Fibroblast of mammary gland (primary cell): ENCODE results near the gene TTLL8.

Experiments used
- DNase-seq: peaks from one replicate; pipeline ENCODE4 v3.0.0-alpha.2; 2010; ENCODE audit warnings: low read depth
- H3K4me3 ChIP-seq: 2 replicates; pipeline ENCODE4 v1.5.1; 2011; ENCODE audit warnings: low read depth, mild to moderate bottlenecking, low read length, moderate library complexity; ENCODE audit not compliant: control insufficient read depth
- TF ChIP-seq, protein P1 (sequence below): conservative IDR thresholded peaks from 2 replicates; pipeline ENCODE4 v1.5.1; 2011; ENCODE audit warnings: low read depth, low read length, inconsistent platforms; ENCODE audit not compliant: control insufficient read depth, insufficient read depth

Gene TTLL8

GRCh38 chr22:50062509-50063135 lies 4.5 kb upstream of the TTLL8 start:
- no peak overlapping the region for H3K4me3 ChIP-seq
- TF ChIP-seq, protein P1, sequence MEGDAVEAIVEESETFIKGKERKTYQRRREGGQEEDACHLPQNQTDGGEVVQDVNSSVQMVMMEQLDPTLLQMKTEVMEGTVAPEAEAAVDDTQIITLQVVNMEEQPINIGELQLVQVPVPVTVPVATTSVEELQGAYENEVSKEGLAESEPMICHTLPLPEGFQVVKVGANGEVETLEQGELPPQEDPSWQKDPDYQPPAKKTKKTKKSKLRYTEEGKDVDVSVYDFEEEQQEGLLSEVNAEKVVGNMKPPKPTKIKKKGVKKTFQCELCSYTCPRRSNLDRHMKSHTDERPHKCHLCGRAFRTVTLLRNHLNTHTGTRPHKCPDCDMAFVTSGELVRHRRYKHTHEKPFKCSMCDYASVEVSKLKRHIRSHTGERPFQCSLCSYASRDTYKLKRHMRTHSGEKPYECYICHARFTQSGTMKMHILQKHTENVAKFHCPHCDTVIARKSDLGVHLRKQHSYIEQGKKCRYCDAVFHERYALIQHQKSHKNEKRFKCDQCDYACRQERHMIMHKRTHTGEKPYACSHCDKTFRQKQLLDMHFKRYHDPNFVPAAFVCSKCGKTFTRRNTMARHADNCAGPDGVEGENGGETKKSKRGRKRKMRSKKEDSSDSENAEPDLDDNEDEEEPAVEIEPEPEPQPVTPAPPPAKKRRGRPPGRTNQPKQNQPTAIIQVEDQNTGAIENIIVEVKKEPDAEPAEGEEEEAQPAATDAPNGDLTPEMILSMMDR: no peak
- DNase-seq: no peak

- TF ChIP-seq, protein P1: no peak
- no peak for DNase-seq
Measured at GRCh38 chr22:50061824-50062355, 3.8 kb upstream of the TTLL8 start.

DNA sequence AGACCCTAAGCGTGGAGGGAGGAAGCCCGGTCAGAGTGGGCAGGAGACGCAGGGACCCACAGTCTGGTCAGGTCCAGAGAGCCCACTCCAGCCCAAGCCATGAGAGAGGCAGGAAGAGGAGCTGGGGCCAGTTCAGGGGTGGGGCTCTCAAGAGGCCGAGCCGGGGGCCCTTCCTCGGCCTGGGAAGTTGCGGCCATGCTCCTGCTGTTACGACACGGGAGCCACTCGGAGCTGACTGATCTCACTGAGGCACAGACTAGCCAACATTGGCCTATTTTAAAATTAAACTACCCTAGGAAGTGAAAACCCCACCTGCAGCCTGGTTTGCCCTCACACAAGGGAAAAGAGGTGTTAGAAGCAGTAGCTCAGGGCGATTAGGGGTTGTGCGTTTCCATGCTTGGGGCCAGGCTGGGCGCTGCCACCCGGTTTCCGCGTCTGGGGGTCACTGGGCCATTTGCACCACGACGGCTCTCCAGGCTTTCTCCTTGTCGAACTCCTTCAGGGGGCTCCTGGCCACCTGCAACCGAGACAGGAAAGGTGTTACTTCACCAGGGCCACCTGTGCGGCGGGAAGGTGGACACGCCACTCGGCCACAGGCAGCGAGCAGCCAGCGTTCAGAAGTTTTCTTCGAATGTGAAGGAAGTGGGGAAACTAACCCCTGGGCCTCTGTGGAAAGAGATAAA lies 3.2 kb upstream of the TTLL8 start:
- H3K4me3 ChIP-seq: no peak overlapping the region
- TF ChIP-seq, protein P1: no peak
- DNase-seq: no peak

More at GRCh38 chr22:50061824-50062355, 3.8 kb upstream of the TTLL8 start:
- no peak overlapping the region for H3K4me3 ChIP-seq

- no peak for DNase-seq
- H3K4me3 ChIP-seq: no peak overlapping the region
- TF ChIP-seq, protein P1: no peak
Measured at GRCh38 chr22:50060441-50061140, 2.5 kb upstream of the TTLL8 start.

GRCh38 chr22:50059881-50060262 lies 1.8 kb upstream of the TTLL8 start:
- H3K4me3 ChIP-seq: no peak overlapping the region
- TF ChIP-seq, protein P1: no peak
- no peak for DNase-seq

- no peak overlapping the region for H3K4me3 ChIP-seq
- TF ChIP-seq, protein P1: no peak
- DNase-seq: peak; percentile 19
Measured at GRCh38 chr22:50058906-50059880, 1.1 kb upstream of the TTLL8 start.
